PC-9 (cell line): ENCODE data around the gene UQCRC1. TPM values are rescaled to one million over a fixed set of nuclear protein-coding genes. Genes with fewer than 3 reads are reported as not detected.

Experiments used
- BruUV-seq: library from RNA; stranded (reverse); fragments of 400-500 nt; replicated peaks from 2 replicates; lab custom pipeline; 2021; lab: Mats Ljungman, UMichigan
- CTCF ChIA-PET: fragments of 300-600 bp; sonication (Branson Sonifier 250); formaldehyde crosslinking; loops from one replicate; lab custom pipeline; 2022; ENCODE audit warnings: antibody characterized with exemption; lab: Charles Lee
- POLR2A ChIA-PET: fragments of 300-600 bp; sonication (Branson Sonifier 250); formaldehyde crosslinking; loops from one replicate; lab custom pipeline; 2022; ENCODE audit warnings: antibody characterized with exemption; ENCODE audit not compliant: unreplicated experiment; lab: Charles Lee
- DNase-seq, 2 experiments: peaks; one replicate each; pipeline versions ENCODE4 v3.0.0 to v3.0.0-alpha.2; 2015 to 2022; ENCODE audit warnings: mixed read lengths in 1 of 2
- H2AFZ ChIP-seq: fragments of 200-600 bp; sonication (generic); 2 replicates; pipeline ENCODE4 v1.8.1; 2017; ENCODE audit warnings: antibody characterized with exemption
- H3F3A ChIP-seq: fragments of 200-600 bp; sonication (generic); 2 replicates; pipeline ENCODE4 v1.8.1; 2017; ENCODE audit warnings: antibody characterized with exemption, mild to moderate bottlenecking, low read depth; ENCODE audit not compliant: insufficient read depth
- H3K27ac ChIP-seq: fragments of 200-600 bp; sonication (generic); 2 replicates; pipeline ENCODE4 v1.6.1; 2016; ENCODE audit warnings: mixed run types
- H3K27me3 ChIP-seq: fragments of 200-600 bp; sonication (generic); 2 replicates; pipeline ENCODE4 v1.6.1; 2016; ENCODE audit warnings: low read depth, mixed run types; ENCODE audit not compliant: insufficient read depth
- H3K36me3 ChIP-seq: fragments of 200-600 bp; sonication (generic); 2 replicates; pipeline ENCODE4 v1.6.1; 2016; ENCODE audit warnings: low read depth, mixed run types
- H3K4me1 ChIP-seq: fragments of 200-600 bp; sonication (generic); replicated peaks from 2 replicates; pipeline ENCODE4 v1.6.1; 2016; ENCODE audit warnings: mixed run types; ENCODE audit not compliant: insufficient read depth
- H3K4me2 ChIP-seq: fragments of 200-600 bp; sonication (generic); 2 replicates; pipeline ENCODE4 v1.6.1; 2017; ENCODE audit warnings: mixed run types
- H3K4me3 ChIP-seq: fragments of 200-600 bp; sonication (generic); 2 replicates; pipeline ENCODE4 v1.6.1; 2016; ENCODE audit warnings: mixed run types
- H3K79me2 ChIP-seq: fragments of 200-600 bp; sonication (generic); 2 replicates; pipeline ENCODE4 v1.6.1; 2017; ENCODE audit warnings: low read depth, mixed run types
- H3K9me2 ChIP-seq: fragments of 200-600 bp; sonication (generic); 2 replicates; pipeline ENCODE4 v1.8.1; 2017; ENCODE audit warnings: mild to moderate bottlenecking; ENCODE audit not compliant: insufficient read depth
- H3K9me3 ChIP-seq: fragments of 200-600 bp; sonication (generic); 2 replicates; pipeline ENCODE4 v1.8.1; 2016; ENCODE audit warnings: low read depth; ENCODE audit not compliant: insufficient read depth
- H4K20me1 ChIP-seq: fragments of 200-600 bp; sonication (generic); 2 replicates; pipeline ENCODE4 v1.8.1; 2017; ENCODE audit not compliant: insufficient read depth
- CTCF ChIP-seq: fragments of 200-600 bp; sonication (generic); conservative IDR thresholded peaks from 2 replicates; pipeline ENCODE4 v1.6.1; 2017; ENCODE audit warnings: mixed run types, antibody characterized with exemption, mild to moderate bottlenecking, moderate library complexity
- EZH2 ChIP-seq: fragments of 200-600 bp; sonication (generic); IDR thresholded peaks from 2 replicates; pipeline ENCODE4 v1.8.0; 2017; ENCODE audit warnings: antibody characterized with exemption, low read depth
- intact Hi-C: fragments of 100-400 bp; cut with micrococcal nuclease; formaldehyde crosslinking; loops from one replicate; pipeline ENCODE4 v1.10.0; 2022; ENCODE audit not compliant: unreplicated experiment
- total RNA-seq: library from RNA; stranded (reverse); gene quantifications from 2 replicates; pipeline ENCODE4 v1.2.3, GENCODE V29; 2021

UQCRC1 gene
- total RNA-seq, 1 experiment from 2014 or later, result 255 TPM

- H3K4me3 ChIP-seq, result no peak overlapping the region
- no peaks in the 10 kb centered on the region for H4K20me1 ChIP-seq
- H3K9me2 ChIP-seq, result no peaks in the 10 kb centered on the region
- no peaks in the 10 kb centered on the region for H3K9me3 ChIP-seq
- H3K4me1 ChIP-seq, result peaks cover 21% of the 10 kb centered on the region
- H2AFZ ChIP-seq, result no peak overlapping the region
- H3K27me3 ChIP-seq, result no peaks in the 10 kb centered on the region
- no peaks in the 10 kb centered on the region for H3K36me3 ChIP-seq
- no peaks in the 10 kb centered on the region for H3K79me2 ChIP-seq
- no peak for TF ChIP-seq CTCF
- no peak for TF ChIP-seq EZH2
- no peak for DNase-seq
- POLR2A ChIA-PET, result interaction anchor here (0.6 kb wide), 1 partner anchor 343 kb away, joined by 8 read pairs; the partner anchor contains the start of gene SLC25A20
- H3F3A ChIP-seq, result peaks cover 12% of the 10 kb centered on the region; the same call in 1 of the 2 replicates
- peak overlapping the region; percentile 79; the same call in 1 of the 2 replicates for H3K4me2 ChIP-seq
- CTCF ChIA-PET, result interaction anchor here (0.6 to 1.5 kb wide), 2 partner anchors 106 to 120 kb away, joined by 3 to 6 read pairs; no protein-coding TSS in a partner anchor
- intact Hi-C loops, result loop anchor here (5.0 kb wide), 3 partner anchors 108 to 288 kb away; partner anchors contain the start of gene ATRIP
- H3K27ac ChIP-seq, result no peak overlapping the region
- BruUV-seq, result TSS peak; percentile 30
Measured at GRCh38 chr3:48555231-48555948, 54.1 kb downstream of the UQCRC1 start.

DNA sequence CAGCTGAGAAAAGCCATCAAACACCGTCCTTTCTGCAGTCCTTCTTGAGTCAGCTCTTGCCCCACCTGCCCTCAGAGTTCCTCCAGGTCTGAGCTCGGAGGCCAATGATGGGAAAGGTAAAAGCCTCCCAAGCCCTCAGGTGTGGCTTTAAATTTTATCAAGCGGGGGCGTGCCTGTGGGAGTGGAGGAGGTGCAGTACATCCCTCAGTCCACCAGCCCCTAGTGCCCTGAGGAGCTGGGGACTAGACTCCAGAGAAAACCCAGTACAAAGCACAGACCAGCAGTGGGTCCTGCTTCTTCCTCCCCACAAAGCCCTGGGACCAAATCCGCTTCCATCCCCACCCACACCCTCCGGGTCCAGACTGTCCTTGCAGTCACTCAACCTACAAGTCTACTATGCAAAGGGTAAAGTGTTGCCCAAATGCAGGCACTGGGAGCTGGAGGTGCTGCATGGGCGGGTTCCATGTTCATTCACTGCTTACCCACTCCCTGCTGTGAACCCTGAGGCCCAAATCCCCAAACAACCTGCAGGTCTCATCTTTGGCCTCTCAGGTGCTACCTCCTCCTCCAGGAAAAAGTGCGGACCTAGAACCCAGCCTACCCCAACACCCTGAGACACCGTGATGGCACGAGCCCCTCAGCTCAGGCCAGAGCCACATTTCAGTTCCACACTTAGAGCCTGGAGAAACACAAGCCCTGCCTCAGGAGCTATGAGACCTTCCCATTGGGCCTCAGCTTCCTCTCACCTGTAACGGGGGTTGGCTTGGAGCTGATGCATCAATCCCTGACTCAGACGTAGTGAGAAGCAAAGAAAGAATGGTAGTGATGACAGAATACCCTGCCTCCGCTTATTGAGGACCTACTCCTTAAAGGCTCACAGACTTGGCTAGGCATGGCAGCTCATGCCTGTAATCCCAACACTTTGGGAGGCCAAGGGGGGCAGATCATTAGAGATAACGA is 55.3 kb downstream of the UQCRC1 start:
- H3K4me2 ChIP-seq, result no peak overlapping the region
- H3K36me3 ChIP-seq, result no peaks in the 10 kb centered on the region
- H3K4me3 ChIP-seq, result no peak overlapping the region
- ChIA-PET CTCF (interaction anchor here (0.7 to 1.5 kb wide), 2 partner anchors 118 to 348 kb away, joined by 5 to 6 read pairs (median 5); no protein-coding TSS in a partner anchor), POLR2A (interaction anchor here (0.6 kb wide), 2 partner anchors 84 to 89 kb away, joined by 3 to 6 read pairs; no protein-coding TSS in a partner anchor)
- H3K9me3 ChIP-seq, result no peaks in the 10 kb centered on the region
- no peaks in the 10 kb centered on the region for H4K20me1 ChIP-seq
- no peak for DNase-seq
- no peak overlapping the region for H2AFZ ChIP-seq
- H3K27me3 ChIP-seq, result no peaks in the 10 kb centered on the region
- H3K27ac ChIP-seq, result no peak overlapping the region
- peaks cover 21% of the 10 kb centered on the region for H3K4me1 ChIP-seq
- H3F3A ChIP-seq, result peaks cover 12% of the 10 kb centered on the region; the same call in 1 of the 2 replicates
- no TSS peak for BruUV-seq
- no peak for TF ChIP-seq EZH2
- TF ChIP-seq CTCF, result no peak
- no peaks in the 10 kb centered on the region for H3K79me2 ChIP-seq
- H3K9me2 ChIP-seq, result no peaks in the 10 kb centered on the region
- intact Hi-C loops, result no loop called here

GRCh38 chr3:48553361-48553760 is 56.1 kb downstream of the UQCRC1 start:
- BruUV-seq, result no TSS peak
- CTCF ChIA-PET, result interaction anchor here (0.6 to 0.8 kb wide), 3 partner anchors 117 to 347 kb away, joined by 4 to 5 read pairs (median 5); no protein-coding TSS in a partner anchor

More at GRCh38 chr3:48553361-48553760, 56.1 kb downstream of the UQCRC1 start:
- POLR2A ChIA-PET, result interaction anchor here (0.6 kb wide), 1 partner anchor 83 kb away, joined by 6 read pairs; no protein-coding TSS in a partner anchor
- no peak for TF ChIP-seq EZH2
- no peak for TF ChIP-seq CTCF
- no peak overlapping the region for H2AFZ ChIP-seq
- intact Hi-C loops, result no loop called here
- no peaks in the 10 kb centered on the region for H3K27me3 ChIP-seq
- H3F3A ChIP-seq, result peaks cover 8% of the 10 kb centered on the region; the same call in 1 of the 2 replicates
- no peak for DNase-seq
- no peak overlapping the region for H3K27ac ChIP-seq
- no peaks in the 10 kb centered on the region for H3K36me3 ChIP-seq
- H3K79me2 ChIP-seq, result no peaks in the 10 kb centered on the region
- no peak overlapping the region for H3K4me3 ChIP-seq
- no peaks in the 10 kb centered on the region for H3K9me2 ChIP-seq
- no peaks in the 10 kb centered on the region for H4K20me1 ChIP-seq
- no peaks in the 10 kb centered on the region for H3K9me3 ChIP-seq
- H3K4me1 ChIP-seq, result peaks cover 17% of the 10 kb centered on the region
- H3K4me2 ChIP-seq, result no peak overlapping the region
